GM21786 (cell line): ENCODE results near the gene CHD5.

Experiments
- ATAC-seq: cut with Tn5 transposase; IDR thresholded peaks from one replicate; pipeline ENCODE4 v1.9.1; 2021; ENCODE audit not compliant: unreplicated experiment

The CHD5 gene

GRCh38 chr1:6134741-6135510 is 45.2 kb downstream of the CHD5 start:
- no peak for ATAC-seq

- no peak for ATAC-seq
Observed at GRCh38 chr1:6134206-6134605, 45.9 kb downstream of the CHD5 start.

- no peak for ATAC-seq
Observed at GRCh38 chr1:6133146-6133895, 46.8 kb downstream of the CHD5 start.

GRCh38 chr1:6131561-6131960 is 48.6 kb downstream of the CHD5 start:
- ATAC-seq, result no peak

GRCh38 chr1:6130596-6130995 is 49.5 kb downstream of the CHD5 start:
- no peak for ATAC-seq

- ATAC-seq, result no peak
Observed at GRCh38 chr1:6130036-6130435, 50.1 kb downstream of the CHD5 start.

- ATAC-seq, result no peak
Observed at GRCh38 chr1:6129313-6129712, 50.8 kb downstream of the CHD5 start.

- ATAC-seq, result no peak
Observed at GRCh38 chr1:6128276-6129081, 51.6 kb downstream of the CHD5 start.

GRCh38 chr1:6127587-6128163 is 52.4 kb downstream of the CHD5 start:
- ATAC-seq, result no peak

- ATAC-seq, result no peak
Observed at GRCh38 chr1:6126521-6127067, 53.5 kb downstream of the CHD5 start.

- no peak for ATAC-seq
Observed at GRCh38 chr1:6126028-6126427, 54.1 kb downstream of the CHD5 start.

GRCh38 chr1:6125366-6125765 is 54.8 kb downstream of the CHD5 start:
- ATAC-seq, result no peak

GRCh38 chr1:6124746-6125365 is 55.3 kb downstream of the CHD5 start:
- no peak for ATAC-seq

GRCh38 chr1:6124341-6124740 is 55.8 kb downstream of the CHD5 start:
- no peak for ATAC-seq

GRCh38 chr1:6123816-6124215 is 56.3 kb downstream of the CHD5 start:
- no peak for ATAC-seq

GRCh38 chr1:6123083-6123482 is 57.0 kb downstream of the CHD5 start:
- no peak for ATAC-seq

GRCh38 chr1:6121651-6122370 is 58.3 kb downstream of the CHD5 start:
- no peak for ATAC-seq

GRCh38 chr1:6121021-6121421 is 59.1 kb downstream of the CHD5 start:
- no peak for ATAC-seq

- ATAC-seq, result no peak
Observed at GRCh38 chr1:6118415-6118814, 61.7 kb downstream of the CHD5 start.

- ATAC-seq, result no peak
Observed at GRCh38 chr1:6117624-6118023, 62.5 kb downstream of the CHD5 start.
